Jurkat, Clone E6-1 (cell line): ENCODE measurements around the gene RUNX1.

Experiments
- DNase-seq: peaks from one replicate; pipeline ENCODE4 v3.0.0-alpha.2; 2011; ENCODE audit warnings: low read depth, low spot score
- H3K4me3 ChIP-seq: 2 replicates; pipeline ENCODE4 v1.5.1; 2011; ENCODE audit warnings: mild to moderate bottlenecking, low read length, control low read depth, moderate library complexity

The RUNX1 gene

DNA sequence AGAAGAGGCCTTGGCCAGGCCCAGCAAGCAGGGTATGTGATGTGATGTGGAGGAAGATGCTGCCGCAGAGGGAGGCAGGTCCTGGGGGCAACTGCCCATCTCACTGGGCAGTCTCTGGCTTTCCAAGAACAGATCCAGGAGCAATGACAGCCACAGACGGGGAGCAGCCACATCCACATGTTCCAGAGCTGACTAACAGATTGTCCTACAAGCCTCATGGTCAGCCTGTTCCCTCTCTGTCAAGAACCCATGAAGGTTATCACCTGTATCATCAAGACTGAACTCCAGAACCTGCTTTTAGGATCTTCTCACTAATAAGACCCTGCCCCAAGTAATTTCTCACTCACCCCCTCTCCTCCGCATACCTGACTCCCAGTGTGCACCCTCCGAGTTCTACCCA is 187.8 kb downstream of the RUNX1 start:
- no peak for DNase-seq
- H3K4me3 ChIP-seq = no peak overlapping the region

DNA sequence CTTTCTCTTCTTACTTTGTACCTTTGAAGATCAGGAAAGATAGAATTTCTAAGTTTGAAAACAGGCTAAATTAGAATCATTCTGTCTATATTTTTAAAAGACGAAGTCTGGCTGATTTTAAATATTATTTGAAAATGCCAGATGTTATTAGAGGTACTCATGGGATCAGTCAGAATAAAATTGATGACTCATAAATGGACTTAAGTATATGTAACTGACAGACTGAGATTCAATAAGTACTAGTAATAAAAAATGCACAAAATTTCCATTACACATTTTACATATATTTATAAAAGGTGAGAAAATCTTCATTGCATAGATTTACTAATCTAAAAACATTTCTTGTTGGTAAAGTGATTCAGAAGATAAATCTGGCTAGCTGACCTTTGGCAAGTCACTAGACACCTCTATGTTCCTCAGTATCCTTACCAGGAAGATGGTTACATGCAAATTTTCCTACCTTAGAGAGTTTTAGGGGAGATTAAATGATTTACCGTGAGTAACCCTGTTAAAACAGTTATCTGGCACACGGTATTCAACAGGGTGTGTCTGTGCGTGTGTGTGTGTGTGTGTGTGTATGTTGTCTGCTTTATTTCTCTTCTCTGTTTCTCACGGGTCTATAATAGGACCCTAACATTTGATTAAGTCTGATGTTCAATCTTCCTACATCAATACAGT is 189.0 kb downstream of the RUNX1 start:
- no peak overlapping the region for H3K4me3 ChIP-seq
- no peak for DNase-seq

DNA sequence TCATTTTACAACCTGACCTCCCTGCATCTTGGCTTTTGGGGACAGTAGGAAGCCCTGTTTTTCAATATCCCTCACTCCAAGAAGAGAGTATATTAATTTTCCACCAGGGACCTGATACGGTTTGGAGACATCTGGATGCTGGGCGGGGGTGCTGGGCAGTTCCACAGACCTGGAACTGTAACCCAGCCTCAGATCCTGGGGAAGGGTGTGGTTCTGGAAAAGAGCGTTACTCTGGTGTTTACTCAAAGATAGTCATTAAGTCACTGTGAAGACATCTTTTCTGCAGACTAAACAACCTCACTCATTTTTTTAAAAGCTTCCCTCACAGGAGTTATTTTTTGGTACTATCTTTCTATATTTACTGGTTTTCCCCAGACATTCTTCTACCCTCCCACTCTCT is 190.5 kb downstream of the RUNX1 start:
- no peak for DNase-seq
- no peak overlapping the region for H3K4me3 ChIP-seq

DNA sequence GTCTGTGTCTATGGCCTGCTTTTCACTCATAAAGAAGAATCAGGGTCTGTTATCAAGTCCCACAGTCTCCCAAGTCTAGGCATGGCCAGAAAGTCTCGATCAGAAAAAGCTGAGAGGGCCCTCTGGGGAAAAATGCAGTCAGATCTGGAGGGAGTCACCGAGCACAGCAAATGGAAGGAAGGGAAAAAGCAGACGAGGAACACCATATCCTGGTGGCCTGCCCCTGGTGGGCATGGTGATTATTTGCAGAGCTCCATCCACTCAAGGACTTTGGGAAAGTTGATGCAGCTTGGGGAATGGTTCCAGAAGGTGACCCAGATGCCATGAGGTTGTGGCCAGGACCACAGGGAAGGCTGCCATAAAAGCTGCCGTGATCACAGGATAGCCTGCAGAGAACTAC is 191.2 kb downstream of the RUNX1 start:
- H3K4me3 ChIP-seq = no peak overlapping the region
- no peak for DNase-seq

DNA sequence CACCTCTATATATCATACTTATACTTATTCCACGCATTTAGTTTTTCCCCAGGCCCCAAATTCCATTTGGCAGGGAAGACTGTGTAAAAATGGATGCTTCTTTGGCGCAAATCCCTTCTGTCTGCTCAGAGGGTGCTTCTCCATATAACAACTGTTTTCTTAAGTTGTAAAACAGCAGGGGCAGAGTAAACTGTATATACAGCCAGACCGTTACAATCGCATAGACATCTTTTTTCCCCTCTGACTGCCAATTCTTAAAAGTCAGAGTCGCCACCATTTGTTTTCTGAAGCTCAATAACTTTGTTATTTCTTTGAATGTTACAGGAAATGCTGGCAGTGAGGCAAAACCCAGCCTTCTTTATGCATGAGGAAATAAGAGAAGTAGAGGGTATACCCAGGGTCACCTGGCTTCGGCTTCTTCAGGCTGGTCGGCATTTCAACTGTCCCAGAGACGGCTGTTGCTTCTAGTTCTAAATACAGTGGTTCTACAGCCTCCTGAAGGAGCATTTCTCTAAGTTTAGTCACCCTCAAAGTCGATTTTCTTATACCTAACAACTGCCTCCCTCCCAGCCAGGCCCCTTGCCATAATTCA is 191.9 kb downstream of the RUNX1 start:
- H3K4me3 ChIP-seq = no peak overlapping the region
- no peak for DNase-seq

DNA sequence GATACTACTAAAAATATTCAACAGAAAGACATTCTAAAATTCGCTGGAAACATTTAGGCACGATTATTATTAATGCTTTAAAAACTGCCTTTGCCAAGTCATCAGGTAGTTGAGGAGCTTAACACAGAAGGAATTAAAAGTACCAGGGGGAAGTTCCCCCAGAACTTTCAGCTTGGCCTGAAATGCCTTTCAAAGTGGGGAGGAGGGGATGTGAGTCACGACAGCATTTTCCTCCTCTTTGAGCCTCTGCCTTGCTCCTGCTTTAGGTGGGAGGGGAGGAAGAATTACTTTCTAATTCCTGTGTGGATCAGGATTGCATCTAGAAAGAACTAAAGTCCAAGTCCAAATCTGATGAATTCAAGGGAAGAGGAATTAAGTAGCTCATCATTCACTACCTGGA is 196.7 kb downstream of the RUNX1 start:
- DNase-seq = no peak
- H3K4me3 ChIP-seq = no peak overlapping the region

DNA sequence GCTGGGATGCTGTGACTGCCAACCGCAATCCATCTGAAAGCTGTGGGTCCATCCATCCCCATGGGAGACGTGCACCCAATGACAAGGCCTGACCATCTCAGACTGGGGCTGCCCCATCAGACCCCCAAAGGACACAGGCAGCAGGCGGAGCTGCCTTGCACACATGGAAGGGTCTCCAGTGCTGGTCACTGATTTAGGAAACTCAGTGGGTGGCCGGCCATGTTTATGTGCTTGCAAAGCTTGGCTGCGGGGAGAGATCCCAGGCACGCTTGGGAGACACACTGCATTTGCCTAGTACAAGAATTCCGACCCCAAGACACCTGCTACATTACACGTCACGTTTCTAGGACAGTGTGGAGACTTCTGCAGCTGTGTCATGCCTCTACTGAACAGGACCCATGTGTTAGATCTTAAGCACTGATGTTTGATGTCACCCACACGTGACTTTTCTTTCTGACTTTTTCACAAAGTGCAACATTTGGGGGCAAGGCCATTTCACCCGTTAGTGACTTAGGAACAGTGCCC is 198.9 kb downstream of the RUNX1 start:
- no peak for DNase-seq
- no peak overlapping the region for H3K4me3 ChIP-seq

DNA sequence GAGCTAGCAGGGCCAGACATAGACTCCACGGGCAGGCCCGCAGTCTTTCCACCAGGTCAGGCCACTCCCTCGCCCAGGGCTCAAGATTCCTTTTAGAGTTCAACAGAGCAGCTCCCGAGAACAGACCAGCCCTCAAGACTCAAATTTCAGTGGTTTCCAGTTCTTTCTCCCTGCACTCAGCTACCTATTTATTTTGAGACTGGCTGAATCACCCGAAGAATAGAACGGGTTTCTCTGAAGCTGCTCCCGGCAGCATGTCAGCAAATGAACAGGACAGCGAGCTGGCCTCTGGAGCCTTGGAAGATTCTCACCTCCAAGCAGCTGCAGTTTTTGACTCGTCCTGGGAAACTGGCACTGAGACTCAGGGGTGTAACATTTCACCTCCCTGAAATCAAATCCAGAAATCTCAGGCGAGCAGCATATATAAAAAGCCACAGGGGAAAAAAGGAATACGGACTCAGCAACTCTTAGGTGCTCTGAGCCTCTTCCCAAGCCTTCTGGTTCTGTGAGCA is 202.4 kb downstream of the RUNX1 start:
- no peak for DNase-seq

DNA sequence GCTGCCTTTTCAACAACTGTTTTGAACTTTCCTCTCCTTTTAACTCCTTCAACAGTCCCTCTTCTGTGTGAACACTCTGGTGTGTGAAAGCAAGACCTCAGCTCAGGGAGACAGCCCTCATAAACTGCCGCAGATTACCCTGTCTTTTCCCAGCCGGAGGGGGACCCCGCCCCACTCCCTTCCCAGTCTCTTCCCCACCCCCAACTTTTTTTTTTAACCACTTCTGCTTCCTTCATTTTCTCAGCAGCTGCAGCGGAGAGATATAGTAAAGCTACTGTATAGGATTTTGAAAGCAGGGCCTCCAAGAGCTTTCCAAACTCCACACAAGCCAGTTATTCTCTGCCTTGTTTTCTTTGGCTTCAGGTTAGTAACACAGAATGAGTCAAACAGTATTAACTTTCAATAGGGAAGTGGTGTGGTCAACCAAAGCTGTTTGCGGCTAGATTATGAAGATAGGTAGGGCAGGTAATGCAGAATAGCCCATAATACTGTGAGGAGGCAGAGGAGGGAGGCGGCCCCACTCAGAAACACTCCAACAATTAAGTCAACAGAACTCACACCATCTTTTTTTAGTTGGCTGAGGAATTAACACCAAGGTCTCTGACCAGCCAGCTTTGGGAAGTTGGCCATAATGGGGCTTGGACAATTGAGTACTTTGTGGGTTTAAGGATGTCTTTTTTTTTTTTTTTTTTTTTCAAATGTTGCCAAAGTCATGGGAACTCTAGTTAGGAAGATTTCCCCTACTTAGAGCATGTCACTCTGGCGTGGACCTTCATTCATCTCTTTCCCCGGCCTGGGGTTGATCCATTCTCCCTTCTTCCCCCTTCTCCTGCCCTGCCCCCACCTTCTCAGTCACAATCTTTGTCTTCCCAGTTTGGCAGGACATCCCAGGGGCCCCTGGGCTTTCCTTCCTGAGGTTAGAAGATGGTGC is 203.3 kb downstream of the RUNX1 start:
- no peak overlapping the region for H3K4me3 ChIP-seq
- no peak for DNase-seq

More for the DNA sequence above, 202.4 kb downstream of the RUNX1 start:
- H3K4me3 ChIP-seq = no peak overlapping the region

DNA sequence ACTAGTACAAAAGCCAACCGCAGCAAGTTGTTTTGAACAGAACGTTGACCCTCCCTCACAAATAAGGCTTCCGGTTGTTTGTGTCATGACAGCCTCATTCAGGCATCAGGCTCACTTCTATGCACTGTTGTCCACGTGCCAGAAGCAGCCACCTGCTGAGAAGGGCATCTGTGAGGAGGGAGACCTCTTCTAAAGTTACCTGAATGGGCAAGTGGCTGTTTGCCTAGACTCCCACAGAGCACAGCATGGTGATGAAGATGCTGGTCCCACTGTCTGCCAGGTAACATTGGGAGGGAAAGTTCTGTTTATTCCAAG is 204.2 kb downstream of the RUNX1 start:
- DNase-seq = no peak
- no peak overlapping the region for H3K4me3 ChIP-seq

DNA sequence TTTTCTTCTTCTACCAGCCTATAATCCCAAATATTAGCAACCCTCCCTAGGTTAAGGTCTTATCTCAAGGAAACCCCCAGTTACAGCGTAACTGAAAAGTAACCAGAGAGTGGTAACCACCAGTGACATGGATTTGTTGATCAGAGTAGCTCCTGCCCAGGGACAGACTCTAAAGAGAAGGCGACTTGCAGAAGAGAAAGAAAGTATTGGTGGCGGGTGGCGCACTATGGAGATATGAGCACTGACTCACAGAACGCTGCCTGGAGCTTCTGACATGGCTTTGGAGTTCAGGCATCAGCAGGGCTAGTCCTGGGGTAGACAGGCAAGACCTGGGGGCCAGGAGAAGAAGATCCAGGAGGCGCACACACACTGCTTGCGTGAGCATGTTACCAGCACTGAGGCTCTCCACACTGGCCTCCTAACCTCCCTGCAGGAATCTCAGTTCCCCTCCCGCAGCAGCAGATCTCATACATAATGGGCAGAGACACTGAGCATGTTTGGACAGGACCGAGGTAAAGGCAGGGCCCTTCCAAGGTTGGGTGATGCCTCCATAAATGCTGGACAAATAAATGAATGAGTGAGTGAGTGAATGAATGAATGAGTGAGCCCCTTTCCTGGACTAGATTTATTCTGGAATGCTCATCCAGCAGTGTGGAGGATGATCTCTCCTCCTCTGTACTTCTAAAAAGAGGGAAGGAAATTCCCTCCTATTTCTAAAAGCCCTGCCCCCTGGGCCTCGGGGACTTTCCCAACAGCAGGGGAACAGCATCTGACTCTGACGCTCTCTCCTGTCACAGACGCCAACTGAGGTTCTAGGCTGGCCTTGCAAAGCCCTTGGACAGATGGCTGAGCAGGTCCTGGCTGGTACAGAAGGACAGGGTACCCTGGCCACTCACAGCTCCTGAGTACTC is 204.8 kb downstream of the RUNX1 start:
- no peak overlapping the region for H3K4me3 ChIP-seq
- no peak for DNase-seq

DNA sequence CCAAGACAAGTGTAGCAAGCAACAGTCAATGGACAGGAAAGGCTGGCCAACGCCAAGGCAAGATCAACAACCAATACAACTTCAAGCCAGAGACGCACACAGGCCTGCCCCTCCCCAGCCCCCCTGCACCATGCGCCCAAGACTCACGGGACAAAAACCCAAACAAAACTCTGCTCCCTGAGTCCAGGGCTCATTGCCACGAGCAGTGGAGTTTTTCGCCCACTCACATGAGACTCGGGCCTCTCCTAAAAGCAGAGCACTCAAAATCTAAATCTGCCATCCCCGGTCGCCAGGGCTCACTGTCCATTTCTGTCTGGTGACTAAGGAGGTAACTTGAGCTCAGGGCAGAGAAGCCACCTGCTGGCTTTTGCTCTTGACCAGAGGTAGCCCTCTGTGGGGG is 205.5 kb downstream of the RUNX1 start:
- no peak overlapping the region for H3K4me3 ChIP-seq
- DNase-seq = no peak

DNA sequence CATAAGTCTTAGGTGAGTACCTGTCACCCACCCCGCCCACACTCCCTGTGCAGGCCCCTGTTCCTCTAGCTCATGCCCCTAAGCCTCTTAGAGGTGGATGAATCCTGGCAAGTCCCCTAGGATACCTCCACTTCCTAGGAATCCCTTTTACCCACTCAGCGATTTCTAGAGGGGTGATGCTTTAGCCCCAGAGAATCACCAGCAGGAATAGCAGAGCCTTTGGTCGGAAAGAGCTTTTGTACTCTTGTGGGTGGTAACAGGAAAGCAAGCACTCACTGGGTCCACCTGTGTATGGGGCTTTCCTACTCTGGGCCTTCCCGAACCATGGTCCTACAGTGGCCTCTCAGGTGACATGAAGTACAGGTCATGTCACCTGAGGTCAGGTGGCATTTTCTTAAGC is 207.9 kb downstream of the RUNX1 start:
- no peak overlapping the region for H3K4me3 ChIP-seq
- no peak for DNase-seq

DNA sequence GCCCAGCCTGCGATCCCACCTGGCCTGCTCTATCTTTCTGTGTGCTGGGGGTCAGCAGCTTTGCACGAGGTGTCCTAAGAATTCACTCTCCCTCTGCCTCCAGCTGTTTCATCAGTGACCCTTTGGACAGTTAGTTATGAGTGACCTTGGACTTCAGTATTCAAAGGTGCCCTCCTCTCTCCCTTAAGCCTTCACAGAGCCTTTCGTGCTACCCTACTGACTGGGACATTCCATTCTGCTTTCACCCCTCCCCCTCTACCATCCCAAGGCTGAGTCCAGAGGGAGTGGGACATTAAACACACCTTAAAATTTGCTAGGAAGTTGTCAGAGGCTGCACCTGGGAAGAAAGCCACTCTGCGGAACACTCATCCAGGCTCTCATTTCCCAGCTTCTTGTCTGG is 208.4 kb downstream of the RUNX1 start:
- DNase-seq = no peak

DNA sequence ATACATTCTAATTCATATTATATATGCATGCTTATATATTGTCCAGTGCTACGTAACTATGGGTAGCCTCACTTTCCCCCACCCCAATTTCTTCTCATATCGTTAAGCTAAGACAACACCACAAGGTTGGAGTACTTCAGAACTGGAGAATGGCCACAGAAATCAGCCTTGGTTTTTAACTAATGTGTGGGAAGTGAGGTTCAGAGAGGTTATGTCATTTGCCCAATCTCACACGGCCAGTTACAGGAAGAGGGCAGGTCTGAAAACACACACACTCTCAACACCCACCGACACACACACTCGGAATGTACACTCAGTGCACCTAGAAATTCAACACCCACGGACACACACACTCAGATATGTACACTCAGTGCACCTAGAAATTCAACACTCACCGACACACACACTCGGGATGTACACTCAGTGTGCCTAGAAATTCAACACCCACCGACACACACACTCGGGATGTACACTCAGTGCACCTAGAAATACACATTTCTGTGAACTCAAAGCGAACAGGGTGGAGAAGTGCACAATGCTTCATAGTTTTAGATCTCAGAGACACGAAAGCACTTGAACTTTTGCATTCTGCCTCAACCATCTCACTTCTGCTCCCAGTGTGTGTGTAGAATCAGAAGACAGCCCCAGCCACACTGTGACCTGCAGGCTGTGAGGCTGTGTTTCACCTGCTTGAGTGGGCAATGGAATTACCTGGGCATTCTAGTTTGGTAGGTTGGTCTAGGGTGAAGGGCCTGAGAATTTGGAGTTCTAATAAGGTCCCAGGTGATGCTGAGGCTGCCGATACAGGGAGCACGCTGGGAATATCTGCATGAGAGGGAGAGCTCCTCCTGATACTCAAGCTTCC is 209.9 kb downstream of the RUNX1 start:
- no peak for DNase-seq
- H3K4me3 ChIP-seq = no peak overlapping the region

More for the DNA sequence above, 208.4 kb downstream of the RUNX1 start:
- H3K4me3 ChIP-seq = no peak overlapping the region

DNA sequence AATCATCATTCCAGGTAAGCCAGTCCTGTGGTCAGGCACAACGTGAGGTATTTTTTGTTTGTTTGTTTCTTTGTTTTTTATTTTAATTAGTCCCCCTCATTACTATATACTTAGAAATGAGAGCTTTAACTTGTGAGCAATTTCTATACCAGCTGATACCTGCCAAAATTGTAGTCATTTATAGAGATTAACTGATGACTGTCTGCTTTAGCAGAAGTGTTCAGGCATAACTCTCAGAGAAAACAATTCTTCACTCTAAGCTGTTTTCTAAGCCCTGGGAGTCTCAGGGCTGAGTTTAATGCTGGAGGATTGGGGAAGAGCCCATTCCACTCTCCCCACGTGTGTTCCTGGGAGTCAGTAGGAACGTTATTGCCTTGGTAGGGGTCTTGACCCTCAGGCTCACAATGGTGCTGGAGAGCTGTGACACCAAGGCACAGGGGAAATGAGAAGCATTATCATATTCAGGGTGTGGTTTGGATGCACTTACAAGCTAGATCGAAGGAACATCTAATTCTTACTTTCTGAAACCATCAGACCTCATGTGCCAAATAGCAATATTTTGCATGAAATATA is 212.1 kb downstream of the RUNX1 start:
- no peak overlapping the region for H3K4me3 ChIP-seq

DNA sequence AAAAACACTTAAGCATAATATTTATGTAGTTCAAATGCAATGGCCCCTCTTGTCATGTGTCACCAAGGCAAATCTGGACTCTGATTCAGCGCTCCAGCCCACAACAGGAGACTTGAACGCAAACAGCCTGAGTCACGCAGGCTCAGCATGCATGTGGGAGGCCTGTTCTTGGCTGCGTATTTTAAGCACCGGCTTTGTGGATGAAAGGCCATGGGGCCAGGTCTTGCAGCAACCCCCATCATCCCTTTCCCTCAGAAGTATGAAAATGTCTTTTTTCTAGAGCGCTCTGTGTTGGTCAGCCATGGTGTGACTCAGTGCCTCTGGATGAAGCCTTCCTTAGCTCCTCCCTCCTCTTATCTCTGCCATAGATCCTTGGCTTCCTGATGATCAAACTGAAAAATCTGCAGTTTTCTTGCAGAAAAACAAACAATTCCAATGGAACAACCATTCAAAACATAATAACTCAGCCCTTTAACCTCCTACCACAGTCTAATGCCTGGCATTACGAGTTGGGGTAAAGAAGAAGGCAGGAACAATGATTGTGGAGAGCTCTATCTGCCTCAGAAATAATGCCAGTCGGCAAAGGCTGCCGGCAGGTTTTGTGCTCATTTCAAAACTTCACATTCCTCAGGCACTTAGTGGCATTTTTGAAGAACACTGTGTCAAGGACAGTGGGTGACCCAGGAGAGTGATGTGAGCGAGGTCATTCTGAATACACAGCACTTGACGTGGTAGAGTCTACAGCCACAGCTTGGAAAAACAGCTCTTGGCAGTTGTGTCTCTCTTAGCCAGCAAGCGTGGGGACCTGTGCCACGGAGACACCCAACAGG is 212.8 kb downstream of the RUNX1 start:
- no peak for DNase-seq
- H3K4me3 ChIP-seq = no peak overlapping the region

More for the DNA sequence above, 212.1 kb downstream of the RUNX1 start:
- DNase-seq = no peak
